GM21360 (cell line): ENCODE results near the gene KYAT1.
"Not testable (repeated sequence)": the region's sequence is repeated elsewhere in the genome, so short reads cannot be mapped to it uniquely, and the experiment has no call there.

Experiments used
- ATAC-seq: cut with Tn5 transposase; IDR thresholded peaks from one replicate; pipeline ENCODE4 v1.9.1; 2021; ENCODE audit warnings: mild to moderate bottlenecking, moderate library complexity; ENCODE audit not compliant: unreplicated experiment

KYAT1 gene

DNA sequence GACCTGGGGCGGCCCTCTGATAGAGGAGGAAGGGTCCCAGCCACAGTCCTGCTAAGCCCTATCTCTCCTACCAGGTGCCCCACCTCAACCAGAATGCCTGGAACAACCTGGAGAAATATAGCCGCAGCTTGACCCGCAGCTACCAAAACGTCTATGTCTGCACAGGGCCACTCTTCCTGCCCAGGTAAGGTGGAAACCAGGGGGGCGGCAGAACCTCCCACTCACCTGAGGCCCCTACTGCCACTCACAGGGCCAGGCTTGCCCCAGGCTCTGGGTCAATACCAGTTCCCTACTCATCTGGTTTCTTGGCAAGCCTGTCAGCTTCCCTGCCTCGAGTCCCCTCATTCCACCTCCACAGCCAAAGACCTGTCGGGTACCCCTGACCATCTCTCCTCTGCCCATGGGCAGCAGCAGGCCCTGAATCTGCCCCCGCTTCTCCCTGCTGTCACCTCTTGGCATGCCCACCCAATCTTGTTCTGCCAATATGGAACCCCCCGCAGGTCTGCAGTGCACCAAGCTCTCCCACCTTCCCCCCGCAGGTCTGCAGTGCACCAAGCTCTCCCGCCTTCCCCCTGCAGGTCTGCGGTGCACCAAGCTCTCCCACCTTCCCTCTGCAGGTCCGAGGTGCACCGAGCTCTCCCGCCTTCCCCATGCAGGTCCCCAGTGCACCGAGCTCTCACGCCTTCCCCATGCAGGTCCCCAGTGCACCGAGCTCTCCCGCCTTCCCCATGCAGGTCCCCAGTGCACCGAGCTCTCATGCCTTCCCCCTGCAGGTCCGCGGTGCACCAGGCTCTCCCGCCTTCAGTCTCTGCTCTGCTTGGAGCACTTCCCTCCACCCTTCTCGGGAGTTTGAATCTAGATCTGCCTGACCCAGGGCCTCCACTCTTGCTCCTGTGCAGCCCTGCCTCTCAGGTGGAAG is 60.8 kb downstream of the KYAT1 start:
- ATAC-seq, result no peak

DNA sequence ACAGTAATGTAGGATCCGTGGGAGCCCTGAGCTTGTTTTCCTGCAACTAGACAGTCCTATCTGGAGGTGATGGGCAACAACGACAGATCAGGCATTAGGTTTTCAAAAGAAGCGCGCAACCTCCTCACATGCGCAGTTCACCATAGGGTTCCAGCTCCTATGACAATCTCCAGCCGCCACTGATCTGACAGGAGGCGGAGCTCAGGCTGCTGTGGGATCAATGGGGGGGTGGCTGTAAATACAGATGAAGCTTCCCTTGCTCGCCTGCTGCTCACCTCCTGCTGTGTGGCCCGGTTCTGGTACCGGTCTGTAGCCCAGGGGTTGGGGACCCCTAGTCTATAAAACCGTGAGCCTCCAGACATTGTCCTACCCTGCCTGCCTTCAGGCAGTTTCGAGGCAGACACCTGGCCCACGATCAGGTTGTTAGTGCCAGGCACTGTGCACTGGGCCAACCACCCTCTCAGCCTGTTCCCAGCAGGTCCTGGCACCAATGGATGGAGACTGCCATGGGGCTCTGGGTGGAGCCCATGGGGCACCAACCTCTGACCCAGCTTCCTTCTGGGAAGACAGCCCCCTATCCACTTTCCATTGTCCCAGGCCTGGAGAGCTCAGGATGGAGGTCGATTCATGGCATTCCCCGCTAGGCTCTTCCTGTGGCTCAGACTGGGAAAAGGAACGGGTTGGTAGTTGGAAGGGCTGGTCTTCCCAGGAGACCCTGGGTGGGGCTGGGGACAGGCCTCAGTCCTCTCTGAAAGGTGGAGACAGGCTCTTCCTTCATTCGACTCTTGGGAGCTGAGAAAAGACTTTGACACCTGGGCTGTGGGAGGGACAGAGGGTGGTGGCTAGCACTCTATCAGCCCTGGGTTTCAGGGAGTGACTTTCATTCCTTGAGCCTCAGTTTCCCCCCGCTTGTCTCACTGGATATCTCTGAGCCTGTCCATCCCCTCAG is 61.8 kb downstream of the KYAT1 start:
- ATAC-seq, result no peak

DNA sequence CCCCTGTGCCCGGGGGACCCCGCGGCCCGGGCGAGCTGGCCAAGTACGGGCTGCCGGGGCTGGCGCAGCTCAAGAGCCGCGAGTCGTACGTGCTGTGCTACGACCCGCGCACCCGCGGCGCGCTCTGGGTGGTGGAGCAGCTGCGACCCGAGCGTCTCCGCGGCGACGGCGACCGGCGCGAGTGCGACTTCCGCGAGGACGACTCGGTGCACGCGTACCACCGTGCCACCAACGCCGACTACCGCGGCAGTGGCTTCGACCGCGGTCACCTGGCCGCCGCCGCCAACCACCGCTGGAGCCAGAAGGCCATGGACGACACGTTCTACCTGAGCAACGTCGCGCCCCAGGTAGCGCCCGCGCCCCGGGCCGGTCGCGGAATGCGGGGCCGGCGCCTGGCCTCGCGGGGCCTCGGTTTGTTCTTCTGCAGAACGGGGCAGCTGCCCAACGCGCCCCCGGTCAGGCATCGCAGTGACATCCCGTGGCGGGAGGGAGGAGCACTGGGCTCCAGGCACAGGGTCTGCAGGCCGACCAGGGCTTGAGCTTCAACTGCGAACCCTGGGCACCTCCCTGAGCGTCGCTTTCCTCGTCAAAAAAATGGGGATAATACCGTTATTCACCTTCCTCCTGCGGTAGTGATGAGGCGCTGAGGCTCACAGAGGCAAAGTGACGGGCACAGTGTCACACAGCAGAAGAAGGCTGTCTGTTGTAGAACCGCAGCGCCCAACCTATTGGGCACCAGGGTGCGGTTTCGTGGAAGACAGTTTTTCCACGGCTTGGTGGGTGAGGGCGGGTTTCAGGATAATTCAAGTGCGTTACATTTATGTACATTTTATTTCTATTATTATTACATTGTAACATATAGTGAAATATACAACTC is 62.7 kb downstream of the KYAT1 start:
- ATAC-seq, result peak; percentile 31

DNA sequence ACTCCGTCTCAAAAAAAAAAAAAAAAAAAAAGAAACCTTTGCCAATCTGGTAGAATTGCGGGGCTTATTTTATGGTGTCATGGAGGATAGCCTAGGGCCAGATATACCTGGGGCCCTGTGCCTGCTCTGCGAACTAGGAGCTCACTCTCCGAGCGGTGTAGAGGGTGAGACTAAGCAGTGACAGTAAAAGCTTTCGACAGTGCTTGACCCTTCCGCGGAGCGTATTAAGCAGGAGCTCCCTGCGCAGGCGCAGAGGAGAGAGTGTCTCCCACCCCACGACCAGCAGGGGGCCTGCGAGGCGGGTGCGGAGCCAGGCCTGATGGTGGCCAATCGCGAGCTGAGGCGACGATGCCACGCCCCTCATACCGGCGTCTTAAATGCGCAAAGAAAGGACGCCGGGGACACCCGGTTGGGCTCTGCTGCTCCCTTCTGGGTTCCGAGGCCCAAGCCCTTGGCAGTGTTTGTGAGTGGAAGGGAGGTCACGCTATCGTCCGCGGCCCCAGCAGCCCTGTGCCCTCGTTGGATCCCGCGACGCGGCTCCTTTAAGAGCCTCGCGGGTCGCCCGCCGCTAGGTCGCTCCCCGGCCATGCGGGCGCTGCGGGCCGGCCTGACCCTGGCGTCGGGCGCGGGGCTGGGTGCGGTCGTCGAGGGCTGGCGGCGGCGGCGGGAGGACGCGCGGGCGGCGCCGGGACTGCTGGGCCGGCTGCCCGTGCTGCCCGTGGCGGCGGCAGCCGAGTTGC is 63.5 kb downstream of the KYAT1 start, which contains the start of gene ENDOG:
Gene ENDOG (plus strand): TSS at position 402 of the 740 bp plus-strand sequence. CDS start 185 bp downstream, at position 587.
- ATAC-seq, result peak; percentile 85

DNA sequence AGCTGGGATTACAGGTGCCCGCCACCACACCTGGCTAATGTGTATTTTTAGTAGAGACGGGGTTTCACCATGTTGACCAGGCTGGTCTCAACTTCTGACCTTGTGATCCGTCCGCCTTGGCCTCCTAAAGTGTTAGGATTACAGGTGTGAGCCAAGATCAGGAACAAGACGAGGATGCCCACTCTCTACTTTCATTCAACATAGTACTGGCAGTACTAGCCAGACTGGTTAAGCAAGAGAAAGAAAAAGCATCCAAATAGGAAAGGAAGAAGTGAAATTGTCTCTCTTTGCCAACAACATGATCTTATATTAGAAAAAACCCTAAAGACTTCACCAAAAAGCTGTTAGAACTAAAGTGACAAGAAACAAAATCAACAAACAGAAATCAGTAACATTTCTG is 70.9 kb downstream of the KYAT1 start:
- ATAC-seq, result no peak

DNA sequence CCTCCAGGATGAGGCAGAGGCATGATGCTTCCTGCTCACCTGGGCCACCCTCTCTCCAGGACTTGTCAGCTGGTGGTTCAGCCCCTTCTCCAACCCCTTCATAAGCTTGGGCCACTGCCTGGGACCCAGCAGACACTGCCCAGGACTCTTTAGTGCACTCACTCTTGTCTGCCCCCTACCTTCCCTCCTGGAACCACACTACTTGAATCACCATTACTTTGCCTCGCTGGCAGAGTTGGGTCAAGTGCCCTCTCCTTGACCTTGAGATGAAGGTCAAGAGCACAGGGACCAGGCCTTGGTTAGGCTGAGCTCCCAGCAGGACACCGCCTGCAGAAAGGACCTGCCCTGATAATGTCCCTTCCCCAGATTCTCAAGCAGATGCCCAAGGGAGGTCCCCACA is 71.9 kb downstream of the KYAT1 start:
- no peak for ATAC-seq

DNA sequence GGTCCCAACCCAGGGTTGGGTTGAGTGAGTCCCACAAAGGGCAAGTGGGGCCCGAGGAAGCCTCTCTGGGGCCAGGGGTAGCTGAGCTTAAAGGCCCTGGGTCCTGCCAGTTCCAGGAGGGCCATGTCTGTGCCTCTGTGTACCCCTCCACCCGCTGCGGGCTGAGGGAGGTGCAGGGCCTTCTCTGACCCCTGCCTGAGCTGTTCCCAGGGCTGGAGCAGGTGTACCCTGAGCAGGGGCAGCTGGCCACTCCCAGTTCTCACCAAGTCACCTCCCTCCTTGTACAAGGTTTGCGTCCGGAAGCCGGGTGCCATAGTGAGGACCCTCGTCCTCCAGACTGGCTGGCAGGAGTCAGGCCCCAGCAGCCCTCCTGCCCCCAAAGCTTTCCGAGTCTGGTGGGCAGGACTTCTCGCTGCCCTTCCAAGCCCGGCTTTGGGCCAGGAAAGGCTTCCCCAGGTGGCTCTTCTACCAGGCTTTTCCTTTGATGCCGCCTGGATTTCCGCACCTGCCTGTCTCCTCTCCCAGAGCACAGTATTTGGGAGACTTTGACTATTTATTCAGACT is 72.6 kb downstream of the KYAT1 start:
- ATAC-seq, result no peak

DNA sequence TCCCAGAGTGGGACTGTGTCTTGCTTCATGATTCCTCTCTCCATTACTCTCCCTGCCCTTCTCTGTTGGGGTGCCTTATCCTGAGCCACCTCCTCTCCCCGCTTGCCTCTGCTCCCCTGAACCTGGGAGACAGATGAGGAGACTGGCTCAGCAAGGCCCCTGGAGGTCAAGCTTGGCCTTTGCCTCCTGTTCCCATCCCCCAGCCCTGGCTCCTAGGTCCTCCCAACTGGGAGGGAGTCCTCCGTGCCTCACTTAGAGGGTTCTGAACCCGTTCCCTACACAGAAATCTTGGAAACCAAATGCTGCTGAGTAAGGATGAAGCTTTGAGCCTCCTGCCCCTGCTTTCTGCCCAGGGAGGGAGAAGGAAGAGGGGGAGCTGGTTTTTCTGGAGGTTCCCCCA is 73.2 kb downstream of the KYAT1 start:
- ATAC-seq, result no peak

DNA sequence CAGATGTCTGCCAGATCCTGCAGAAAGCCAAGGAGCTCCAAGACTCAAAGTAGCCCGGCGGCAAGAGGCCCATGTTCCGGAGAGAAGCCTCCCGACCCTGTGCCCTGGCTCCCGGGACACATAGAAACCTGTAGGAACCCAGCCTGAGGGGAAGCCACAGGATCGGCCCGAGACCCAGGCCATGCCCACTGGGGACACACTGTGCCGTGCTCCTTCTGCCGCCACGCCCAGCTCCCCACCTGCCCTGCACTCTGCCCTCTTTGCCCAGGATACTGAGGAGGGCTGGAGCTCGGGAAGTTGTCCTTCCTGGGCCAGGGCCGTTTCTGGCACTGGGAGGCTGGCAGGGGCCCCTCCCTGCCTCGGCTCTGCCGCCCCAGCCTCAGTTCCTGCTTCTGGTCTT is 73.9 kb downstream of the KYAT1 start:
- no peak for ATAC-seq

DNA sequence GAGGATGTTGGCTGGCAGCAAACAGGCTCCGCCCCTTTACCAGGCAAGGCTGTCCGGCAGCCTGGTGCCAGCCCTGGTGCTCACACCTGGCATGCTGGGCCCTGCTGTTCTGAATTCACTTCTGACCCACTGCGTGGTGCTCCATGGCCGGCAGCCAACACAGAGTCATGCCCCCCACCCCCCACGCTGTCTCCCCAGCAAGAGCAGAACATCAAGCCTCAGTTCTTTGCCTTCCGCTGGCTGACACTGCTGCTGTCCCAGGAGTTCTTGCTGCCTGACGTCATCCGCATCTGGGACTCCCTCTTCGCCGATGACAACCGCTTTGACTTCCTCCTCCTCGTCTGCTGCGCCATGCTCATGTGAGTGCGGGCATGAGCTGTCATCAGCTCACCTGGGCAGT is 76.1 kb downstream of the KYAT1 start:
- ATAC-seq, result no peak

DNA sequence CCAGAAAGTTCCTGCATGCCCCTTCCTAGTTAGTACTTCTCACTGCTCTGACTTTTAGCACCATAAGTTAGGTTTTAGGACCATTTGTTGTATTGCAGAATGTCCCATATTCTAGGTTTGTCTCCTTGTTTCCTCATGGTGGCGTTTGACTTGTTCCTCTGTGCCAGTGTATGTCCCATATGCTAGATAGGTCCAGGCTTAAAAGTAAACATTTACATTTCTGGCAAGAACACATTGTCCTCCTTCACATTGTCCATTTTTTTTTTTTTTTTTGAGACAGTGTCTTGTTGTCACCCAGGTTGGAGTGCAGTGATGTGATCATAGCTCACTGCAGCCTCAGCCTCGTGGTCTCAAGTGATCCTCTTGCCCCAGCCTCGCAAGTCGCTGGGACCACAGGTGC is 79.3 kb downstream of the KYAT1 start:
- no peak for ATAC-seq

DNA sequence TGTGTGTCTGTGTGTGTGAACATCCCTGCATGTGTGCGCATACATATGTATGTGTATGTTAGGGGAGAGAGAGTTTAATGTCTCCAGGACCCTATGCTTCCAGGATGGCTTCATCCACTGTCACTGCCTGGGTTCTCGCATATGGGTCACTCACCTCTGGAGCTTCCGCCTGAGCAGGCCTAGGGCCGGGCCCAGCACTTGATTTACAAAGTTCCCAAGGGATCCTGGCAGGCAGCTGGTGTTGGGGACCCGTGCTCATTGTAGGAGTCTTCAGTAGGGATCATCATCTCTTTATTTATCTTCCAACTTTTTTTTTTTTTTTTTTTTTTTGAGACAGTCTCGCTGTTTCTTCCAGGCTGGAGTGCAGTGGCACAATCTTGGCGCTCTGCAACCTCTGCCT is 81.7 kb downstream of the KYAT1 start:
- no peak for ATAC-seq

DNA sequence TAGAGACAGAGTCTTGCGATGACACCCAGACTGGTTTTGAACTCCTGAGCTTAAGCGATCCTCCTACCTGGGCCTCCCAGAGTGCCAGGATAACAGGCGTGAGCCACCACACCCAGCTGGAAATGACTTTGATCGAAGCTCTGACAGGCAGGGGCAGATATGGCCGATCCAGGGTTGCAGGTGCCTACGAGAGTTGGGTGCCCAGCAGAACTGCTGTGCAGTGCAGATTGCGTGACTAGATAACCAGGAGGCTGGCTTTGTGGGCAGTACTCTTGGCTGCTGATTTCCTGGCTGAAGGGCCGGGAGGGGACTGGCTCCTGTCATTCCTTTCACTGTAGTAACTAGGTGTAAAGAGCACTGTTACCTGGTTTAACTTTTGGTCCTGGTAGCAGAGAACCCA is 82.9 kb downstream of the KYAT1 start:
- ATAC-seq, result no peak

DNA sequence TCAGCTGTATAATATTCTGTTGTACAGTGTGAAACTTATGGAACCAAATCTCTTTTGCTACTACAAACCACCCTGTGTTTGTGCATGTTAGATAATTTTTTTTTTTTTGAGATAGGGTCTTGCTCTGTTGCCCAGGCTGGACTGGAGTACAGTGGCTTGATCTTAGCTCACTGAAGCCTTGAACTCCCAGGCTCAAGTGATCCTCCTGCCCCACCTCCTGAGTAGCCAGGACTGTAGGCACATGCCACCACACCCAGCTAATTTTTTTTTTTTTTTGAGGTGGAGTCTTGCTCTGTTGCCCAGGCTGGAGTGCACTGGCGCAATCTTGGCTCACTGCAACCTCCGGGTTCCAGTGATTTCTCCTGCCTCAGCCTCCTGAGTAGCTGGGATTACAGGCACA is 86.8 kb downstream of the KYAT1 start:
- ATAC-seq, result not testable (repeated sequence)

DNA sequence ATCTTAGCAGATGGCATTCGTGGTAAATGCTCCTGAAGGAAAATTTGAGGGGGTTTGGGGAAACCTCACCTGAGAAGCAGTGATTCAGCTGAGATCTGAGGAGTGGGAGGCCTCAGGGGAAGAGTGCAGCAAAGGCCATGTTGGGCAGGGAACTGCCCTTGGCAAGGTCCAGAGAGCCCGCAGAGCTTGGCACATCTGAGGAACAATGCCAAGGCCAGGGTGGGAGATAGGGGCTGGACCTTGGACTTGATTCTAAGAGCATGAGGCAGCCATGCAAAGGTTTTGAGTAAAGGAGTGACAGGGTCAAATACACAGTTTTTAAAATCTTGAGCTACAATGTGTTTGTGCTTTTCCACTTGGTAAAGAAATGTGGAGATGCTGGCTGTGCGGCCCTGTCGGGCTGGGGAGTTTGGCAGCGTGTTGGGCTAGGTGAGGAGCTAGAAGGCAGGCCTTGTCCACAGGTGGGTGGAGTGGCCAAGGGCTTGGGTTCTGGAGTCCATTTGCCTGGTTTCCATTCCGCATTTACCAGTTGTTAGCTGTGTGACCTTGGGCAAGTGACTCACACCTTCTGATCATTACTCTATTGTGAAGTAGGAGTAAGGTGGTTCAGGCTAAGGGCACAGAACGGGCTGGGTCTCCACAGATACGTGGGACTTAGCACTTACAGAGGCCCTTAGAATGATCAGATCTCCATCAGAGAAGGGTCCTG is 88.6 kb downstream of the KYAT1 start:
- no peak for ATAC-seq

DNA sequence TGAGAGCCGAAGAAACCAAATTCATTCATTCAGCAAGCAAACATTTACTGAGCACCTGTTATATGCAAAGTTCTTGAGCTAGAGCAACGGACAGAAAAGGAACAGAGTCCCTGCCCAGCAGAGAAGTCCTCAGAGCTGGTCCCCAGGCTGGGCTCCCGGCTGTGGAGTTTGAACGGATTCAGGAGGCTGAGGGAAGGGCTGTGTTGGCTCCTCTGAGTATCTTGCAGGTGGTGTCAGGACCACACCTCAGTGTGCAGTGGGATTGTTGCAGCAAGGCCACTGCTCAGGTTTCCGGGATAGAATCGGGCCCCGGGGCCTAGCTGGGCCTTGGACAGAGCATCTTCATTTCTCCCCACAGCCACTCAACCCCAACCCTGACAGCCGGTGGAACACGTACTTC is 89.6 kb downstream of the KYAT1 start:
- ATAC-seq, result no peak

DNA sequence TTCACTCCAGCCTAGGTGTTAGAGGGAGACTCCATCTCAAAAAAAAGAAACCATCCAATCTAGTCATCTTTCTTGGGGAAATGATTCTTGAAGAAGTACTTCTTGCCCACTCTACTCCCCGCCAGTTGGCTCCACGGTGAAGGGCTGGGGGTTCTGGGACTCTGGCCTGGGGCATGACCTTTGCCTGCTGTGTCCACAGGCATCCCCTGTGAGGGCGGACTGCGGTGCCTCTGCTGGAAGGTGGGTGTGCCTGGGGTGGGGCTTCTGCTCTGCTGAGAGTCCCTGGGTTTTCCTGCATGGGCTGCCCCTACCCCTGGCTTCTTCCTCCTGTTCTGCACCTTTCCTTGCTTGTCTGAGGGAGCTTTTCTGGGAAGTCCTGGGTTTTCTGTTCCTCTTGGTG is 91.2 kb downstream of the KYAT1 start:
- ATAC-seq, result no peak

DNA sequence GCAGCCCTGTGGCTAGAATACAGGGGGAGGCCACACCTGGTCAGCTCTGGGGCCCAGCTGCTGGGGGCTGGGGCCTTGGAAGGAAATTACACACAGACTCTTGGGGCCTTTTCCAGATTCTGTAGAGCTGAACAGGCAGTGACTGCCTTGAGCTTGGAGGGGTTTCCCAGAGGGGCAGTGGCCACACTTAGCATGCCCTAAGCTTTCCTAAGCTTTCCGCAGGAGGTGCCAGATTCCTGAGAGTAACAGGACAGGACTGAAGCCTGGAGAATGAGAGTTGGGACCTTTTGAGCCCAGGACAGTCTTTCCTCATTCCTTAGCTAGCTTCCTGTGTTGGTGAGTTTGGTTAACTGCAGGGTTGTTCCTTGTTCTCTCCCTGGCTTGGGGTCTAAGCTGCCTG is 93.3 kb downstream of the KYAT1 start:
- ATAC-seq, result no peak

DNA sequence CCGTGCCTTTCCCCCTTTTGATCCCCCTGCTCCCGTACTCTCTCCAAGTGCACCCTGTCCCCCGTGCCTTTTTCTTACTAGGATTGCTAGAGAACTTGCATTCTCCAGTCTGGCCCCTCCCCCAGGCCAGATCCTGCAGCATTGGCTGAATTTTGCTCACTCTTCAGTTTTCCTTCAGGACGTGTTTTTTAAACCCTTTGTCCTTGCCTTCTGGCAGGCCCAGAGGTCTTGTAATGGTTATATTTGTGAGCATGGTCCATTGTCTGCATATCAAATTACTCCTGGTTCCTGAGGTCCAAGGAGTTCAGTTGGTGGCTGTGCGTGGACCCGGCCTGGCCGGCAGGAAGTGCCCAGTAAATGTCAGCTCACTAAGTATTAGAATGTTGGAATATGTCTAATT is 94.1 kb downstream of the KYAT1 start:
- no peak for ATAC-seq
